Ovary (tissue), 3 donors: Measurements from ENCODE around the gene SLC1A2.

ENCODE experiments used
- EP300 ChIP-seq: sonication (generic); formaldehyde crosslinking; IDR thresholded peaks from one replicate; pipeline ENCODE4 v1.6.1; 2017; ENCODE audit warnings: antibody characterized with exemption
- POLR2A ChIP-seq: fragments of 450-650 bp; IDR thresholded peaks from one replicate; pipeline ENCODE4 v1.6.1; 2017; ENCODE audit warnings: antibody characterized with exemption, mild to moderate bottlenecking, moderate library complexity
- TF ChIP-seq, protein P1 (sequence below), 3 donors: fragments of 450-650 bp in 2 of 3; fragments of 200-600 bp in 1 of 3; IDR thresholded peaks; one replicate each; pipeline versions ENCODE4 v1.5.1 to v1.8.0; 2016 to 2022; ENCODE audit warnings: antibody characterized with exemption in 3 of 3, mild to moderate bottlenecking in 1 of 3
- donor health status: DM: no; HTN: no; CAD: no.

- TF ChIP-seq, protein P1, sequence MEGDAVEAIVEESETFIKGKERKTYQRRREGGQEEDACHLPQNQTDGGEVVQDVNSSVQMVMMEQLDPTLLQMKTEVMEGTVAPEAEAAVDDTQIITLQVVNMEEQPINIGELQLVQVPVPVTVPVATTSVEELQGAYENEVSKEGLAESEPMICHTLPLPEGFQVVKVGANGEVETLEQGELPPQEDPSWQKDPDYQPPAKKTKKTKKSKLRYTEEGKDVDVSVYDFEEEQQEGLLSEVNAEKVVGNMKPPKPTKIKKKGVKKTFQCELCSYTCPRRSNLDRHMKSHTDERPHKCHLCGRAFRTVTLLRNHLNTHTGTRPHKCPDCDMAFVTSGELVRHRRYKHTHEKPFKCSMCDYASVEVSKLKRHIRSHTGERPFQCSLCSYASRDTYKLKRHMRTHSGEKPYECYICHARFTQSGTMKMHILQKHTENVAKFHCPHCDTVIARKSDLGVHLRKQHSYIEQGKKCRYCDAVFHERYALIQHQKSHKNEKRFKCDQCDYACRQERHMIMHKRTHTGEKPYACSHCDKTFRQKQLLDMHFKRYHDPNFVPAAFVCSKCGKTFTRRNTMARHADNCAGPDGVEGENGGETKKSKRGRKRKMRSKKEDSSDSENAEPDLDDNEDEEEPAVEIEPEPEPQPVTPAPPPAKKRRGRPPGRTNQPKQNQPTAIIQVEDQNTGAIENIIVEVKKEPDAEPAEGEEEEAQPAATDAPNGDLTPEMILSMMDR (IDR thresholded peaks at IDR 0.05), result no peak
- no peak for TF ChIP-seq EP300
- TF ChIP-seq POLR2A, result no peak
These were observed 76.2 kb downstream of the SLC1A2 start for GRCh38 chr11:35343033-35343598.
